ENCODE data around the gene SMC1B. TPM values are rescaled to one million over a fixed set of nuclear protein-coding genes. Genes with fewer than 3 reads are reported as not detected.

The SMC1B gene
- total RNA-seq, 2 experiments from 2014 or later: 0.08 TPM; not detected in 1

DNA sequence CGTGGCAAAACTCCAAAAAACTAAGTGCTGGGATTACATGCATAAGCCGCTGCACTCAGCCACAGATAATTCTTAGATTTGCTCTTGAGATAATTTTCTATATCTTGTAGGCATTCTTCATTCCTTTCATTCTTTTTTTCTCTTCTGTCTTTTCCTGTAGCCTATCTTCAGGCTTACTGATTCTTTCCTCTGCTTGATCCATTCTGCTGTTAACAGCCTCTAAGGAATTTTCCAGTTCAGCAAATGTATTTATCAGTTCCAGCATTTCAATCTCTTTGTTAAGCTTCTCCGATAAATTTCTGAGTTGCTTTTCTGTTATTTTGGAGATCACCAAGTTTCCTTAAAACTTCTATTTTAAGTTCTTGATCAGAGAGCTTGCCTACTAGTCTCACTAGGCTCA lies 46.7 kb downstream of the SMC1B start:
- TF ChIP-seq CTCF (conservative IDR thresholded peaks at IDR 0.05; ENCODE audit: low read length) (no peak), EZH2phosphoT487 (IDR thresholded peaks at IDR 0.05; ENCODE audit: borderline replicate concordance, low read depth, low read length) (no peak)
- Histone ChIP-seq H3K4me3 (ENCODE audit: low read depth, low read length, poor library complexity, severe bottlenecking) (no peak overlapping the region), H4K20me1 (ENCODE audit: insufficient read depth, low read length) (no peaks in the 10 kb centered on the region), H3K4me1 (ENCODE audit: insufficient read depth, low read length, poor library complexity, severe bottlenecking) (no peaks in the 10 kb centered on the region), H3K9me3 (ENCODE audit: low read length) (peaks cover 9% of the 10 kb centered on the region), H2AFZ (ENCODE audit: low read length) (no peak overlapping the region), H3K36me3 (ENCODE audit: insufficient read depth, low read length) (no peaks in the 10 kb centered on the region), H3K27ac (ENCODE audit: low read depth, low read length, poor library complexity, severe bottlenecking) (no peak overlapping the region), H3K9me2 (ENCODE audit: insufficient read depth, low read length) (no peaks in the 10 kb centered on the region), H3K79me2 (ENCODE audit: insufficient read depth, low read depth, low read length) (no peaks in the 10 kb centered on the region), H3K4me2 (ENCODE audit: low read length) (no peak overlapping the region)
- no TSS peak for BruUV-seq (replicated peaks)
- POLR2A ChIA-PET: no interaction called here
- no peak for DNase-seq (ENCODE audit: low spot score)
- CTCF ChIA-PET (ENCODE audit: unreplicated experiment): no interaction called here
- intact Hi-C loops (cut with micrococcal nuclease; ENCODE audit: unreplicated experiment): no loop called here

DNA sequence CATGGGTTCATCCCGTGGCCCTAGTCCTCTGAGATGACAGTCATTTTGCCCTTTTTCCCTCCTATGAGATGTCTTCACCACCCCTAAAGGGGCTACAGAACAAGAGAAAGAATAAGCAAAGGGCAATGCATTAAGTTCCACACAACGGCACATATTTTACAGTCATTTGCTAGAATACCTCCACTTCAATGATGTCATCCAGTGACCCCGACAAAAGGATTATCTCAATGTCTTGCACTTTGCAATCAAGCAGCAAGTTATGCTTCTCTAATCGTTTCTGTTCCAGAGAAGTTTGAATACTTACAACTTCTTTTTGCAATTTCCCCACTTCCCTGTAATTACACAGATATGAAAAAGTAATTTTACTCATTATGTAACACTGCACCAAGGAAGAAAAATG lies 53.8 kb downstream of the SMC1B start:
- no peak overlapping the region for H2AFZ ChIP-seq (ENCODE audit: low read length)
- intact Hi-C loops (cut with micrococcal nuclease; ENCODE audit: unreplicated experiment): no loop called here
- POLR2A ChIA-PET: no interaction called here

GRCh38 chr22:45358127-45358526 lies 55.3 kb downstream of the SMC1B start:
- Histone ChIP-seq H4K20me1 (ENCODE audit: insufficient read depth, low read length) (no peaks in the 10 kb centered on the region), H3K4me3 (ENCODE audit: low read depth, low read length, poor library complexity, severe bottlenecking) (no peak overlapping the region), H3K4me1 (ENCODE audit: insufficient read depth, low read length, poor library complexity, severe bottlenecking) (no peaks in the 10 kb centered on the region), H3K27ac (ENCODE audit: low read depth, low read length, poor library complexity, severe bottlenecking) (no peak overlapping the region), H2AFZ (ENCODE audit: low read length) (no peak overlapping the region), H3K9me3 (ENCODE audit: low read length) (no peaks in the 10 kb centered on the region), H3K36me3 (ENCODE audit: insufficient read depth, low read length) (no peaks in the 10 kb centered on the region), H3K9me2 (ENCODE audit: insufficient read depth, low read length) (no peaks in the 10 kb centered on the region), H3K79me2 (ENCODE audit: insufficient read depth, low read depth, low read length) (no peaks in the 10 kb centered on the region), H3K4me2 (ENCODE audit: low read length) (no peak overlapping the region)
- CTCF ChIA-PET (ENCODE audit: unreplicated experiment): no interaction called here
- no TSS peak for BruUV-seq (replicated peaks)
- intact Hi-C loops (cut with micrococcal nuclease; ENCODE audit: unreplicated experiment): no loop called here
- DNase-seq (ENCODE audit: low spot score): no peak
- TF ChIP-seq EZH2phosphoT487 (IDR thresholded peaks at IDR 0.05; ENCODE audit: borderline replicate concordance, low read depth, low read length) (no peak), CTCF (conservative IDR thresholded peaks at IDR 0.05; ENCODE audit: low read length) (no peak)
- POLR2A ChIA-PET: no interaction called here

More for the DNA sequence above, 53.8 kb downstream of the SMC1B start:
- Histone ChIP-seq H3K4me3 (ENCODE audit: low read depth, low read length, poor library complexity, severe bottlenecking) (no peak overlapping the region), H3K79me2 (ENCODE audit: insufficient read depth, low read depth, low read length) (no peaks in the 10 kb centered on the region), H4K20me1 (ENCODE audit: insufficient read depth, low read length) (no peaks in the 10 kb centered on the region), H3K9me3 (ENCODE audit: low read length) (no peaks in the 10 kb centered on the region), H3K27ac (ENCODE audit: low read depth, low read length, poor library complexity, severe bottlenecking) (no peak overlapping the region), H3K4me2 (ENCODE audit: low read length) (no peak overlapping the region), H3K4me1 (ENCODE audit: insufficient read depth, low read length, poor library complexity, severe bottlenecking) (no peaks in the 10 kb centered on the region), H3K36me3 (ENCODE audit: insufficient read depth, low read length) (no peaks in the 10 kb centered on the region), H3K9me2 (ENCODE audit: insufficient read depth, low read length) (no peaks in the 10 kb centered on the region)
- no peak for TF ChIP-seq CTCF (conservative IDR thresholded peaks at IDR 0.05; ENCODE audit: low read length)
- no peak for TF ChIP-seq EZH2phosphoT487 (IDR thresholded peaks at IDR 0.05; ENCODE audit: borderline replicate concordance, low read depth, low read length)
- BruUV-seq (replicated peaks): no TSS peak
- no peak for DNase-seq (ENCODE audit: low spot score)
- CTCF ChIA-PET (ENCODE audit: unreplicated experiment): no interaction called here
